ENCODE data around the gene SEMA4C.

SEMA4C gene

GRCh38 chr2:96900237-96900636 is 30.4 kb upstream of the SEMA4C start:
- Histone ChIP-seq H3K4me3 (ENCODE audit: low read depth, low read length) (no peak overlapping the region), H3K36me3 (replicated peaks) (no peaks in the 10 kb centered on the region), H3K27me3 (replicated peaks) (no peaks in the 10 kb centered on the region), H3K27ac (no peak overlapping the region)
- no peak for DNase-seq
- no peak for TF ChIP-seq CTCF (IDR thresholded peaks at IDR 0.05; ENCODE audit: low read depth, low read length, missing control alignments)
- in situ Hi-C loops (cut with HindIII; ENCODE audit: low pct_ligation_motif_present, low sequenced_read_pairs) = no loop called here

GRCh38 chr2:96899413-96899741 is 29.5 kb upstream of the SEMA4C start:
- no peaks in the 10 kb centered on the region for H3K36me3 ChIP-seq (replicated peaks)
- no peak overlapping the region for H3K4me3 ChIP-seq (ENCODE audit: low read depth, low read length)
- no peak for DNase-seq
- H3K27ac ChIP-seq = no peak overlapping the region
- in situ Hi-C loops (cut with HindIII; ENCODE audit: low pct_ligation_motif_present, low sequenced_read_pairs) = no loop called here
- no peak for TF ChIP-seq CTCF (IDR thresholded peaks at IDR 0.05; ENCODE audit: low read depth, low read length, missing control alignments)
- no peaks in the 10 kb centered on the region for H3K27me3 ChIP-seq (replicated peaks)

GRCh38 chr2:96898641-96899412 is 28.9 kb upstream of the SEMA4C start:
- Histone ChIP-seq H3K36me3 (replicated peaks) (no peaks in the 10 kb centered on the region), H3K27ac (no peak overlapping the region), H3K27me3 (replicated peaks) (no peaks in the 10 kb centered on the region), H3K4me3 (ENCODE audit: low read depth, low read length) (no peak overlapping the region)
- no peak for DNase-seq
- TF ChIP-seq CTCF (IDR thresholded peaks at IDR 0.05; ENCODE audit: low read depth, low read length, missing control alignments) = no peak
- in situ Hi-C loops (cut with HindIII; ENCODE audit: low pct_ligation_motif_present, low sequenced_read_pairs) = no loop called here

GRCh38 chr2:96898135-96898505 is 28.2 kb upstream of the SEMA4C start:
- no peak for DNase-seq
- no peak for TF ChIP-seq CTCF (IDR thresholded peaks at IDR 0.05; ENCODE audit: low read depth, low read length, missing control alignments)
- H3K27me3 ChIP-seq (replicated peaks) = no peaks in the 10 kb centered on the region
- in situ Hi-C loops (cut with HindIII; ENCODE audit: low pct_ligation_motif_present, low sequenced_read_pairs) = no loop called here
- H3K36me3 ChIP-seq (replicated peaks) = no peaks in the 10 kb centered on the region
- H3K27ac ChIP-seq = no peak overlapping the region
- no peak overlapping the region for H3K4me3 ChIP-seq (ENCODE audit: low read depth, low read length)

GRCh38 chr2:96897491-96898134 is 27.7 kb upstream of the SEMA4C start:
- Histone ChIP-seq H3K27ac (no peak overlapping the region), H3K27me3 (replicated peaks) (no peaks in the 10 kb centered on the region), H3K36me3 (replicated peaks) (no peaks in the 10 kb centered on the region), H3K4me3 (ENCODE audit: low read depth, low read length) (no peak overlapping the region)
- in situ Hi-C loops (cut with HindIII; ENCODE audit: low pct_ligation_motif_present, low sequenced_read_pairs) = no loop called here
- TF ChIP-seq CTCF (IDR thresholded peaks at IDR 0.05; ENCODE audit: low read depth, low read length, missing control alignments) = no peak
- no peak for DNase-seq
